ENCODE results near the gene CA10.

GRCh38 chr17:51683291-51683690 lies 475.2 kb downstream of the CA10 start:
- no peak for TF ChIP-seq CTCF (IDR thresholded peaks at IDR 0.05; ENCODE audit: borderline replicate concordance, extremely low read depth, low read length, poor library complexity, severe bottlenecking)
- TF ChIP-seq EZH2 (IDR thresholded peaks at IDR 0.05; ENCODE audit: borderline replicate concordance, low read depth, low read length, severe bottlenecking): no peak

Measured in DND-41 (cell line).